ENCODE measurements around the gene LRRFIP1.

Gene LRRFIP1

GRCh38 chr2:237616373-237616733 lies 11.0 kb upstream of the LRRFIP1 start:
- no peak for TF ChIP-seq CTCF (IDR thresholded peaks at IDR 0.05; ENCODE audit: insufficient read depth, low read length, poor library complexity, severe bottlenecking)
- DNase-seq (ENCODE audit: extremely low read depth, insufficient read length): no peak
- Histone ChIP-seq H3K36me3 (ENCODE audit: control insufficient read depth, insufficient read depth, low read length) (no peaks in the 10 kb centered on the region), H3K27me3 (replicated peaks; ENCODE audit: control insufficient read depth, insufficient read depth, low read length) (no peaks in the 10 kb centered on the region; the same call in 1 of the 2 replicates), H3K4me3 (replicated peaks; ENCODE audit: low read depth, low read length) (no peak overlapping the region)

GRCh38 chr2:237616734-237617586 lies 10.4 kb upstream of the LRRFIP1 start:
- DNase-seq (ENCODE audit: extremely low read depth, insufficient read length): no peak
- TF ChIP-seq CTCF (IDR thresholded peaks at IDR 0.05; ENCODE audit: insufficient read depth, low read length, poor library complexity, severe bottlenecking): no peak

DNA sequence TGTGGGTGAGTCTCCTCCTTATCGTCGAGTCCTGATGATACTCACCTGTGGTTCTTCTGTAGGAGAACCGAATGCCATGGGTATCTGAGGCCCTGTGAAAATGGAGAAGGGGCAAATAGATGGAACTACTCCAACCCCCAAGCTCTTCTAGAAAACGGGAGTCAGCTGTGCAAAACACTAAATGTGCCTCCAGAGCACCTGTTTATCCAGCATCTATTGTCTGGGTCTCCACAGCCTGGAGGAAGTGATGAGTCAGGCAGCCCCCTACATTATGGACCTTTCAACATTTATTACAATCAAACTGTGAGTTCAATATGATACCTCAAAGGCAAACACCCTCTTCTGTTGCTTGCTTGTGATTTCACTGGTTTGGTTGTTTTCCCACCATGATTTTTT lies 9.8 kb upstream of the LRRFIP1 start:
- Histone ChIP-seq H3K4me3 (replicated peaks; ENCODE audit: low read depth, low read length) (no peak overlapping the region), H3K27me3 (replicated peaks; ENCODE audit: control insufficient read depth, insufficient read depth, low read length) (no peaks in the 10 kb centered on the region; the same call in 1 of the 2 replicates), H3K36me3 (ENCODE audit: control insufficient read depth, insufficient read depth, low read length) (no peaks in the 10 kb centered on the region)
- no peak for TF ChIP-seq CTCF (IDR thresholded peaks at IDR 0.05; ENCODE audit: insufficient read depth, low read length, poor library complexity, severe bottlenecking)
- no peak for DNase-seq (ENCODE audit: extremely low read depth, insufficient read length)

More at GRCh38 chr2:237616734-237617586, 10.4 kb upstream of the LRRFIP1 start:
- Histone ChIP-seq H3K4me3 (replicated peaks; ENCODE audit: low read depth, low read length) (no peak overlapping the region), H3K36me3 (ENCODE audit: control insufficient read depth, insufficient read depth, low read length) (no peaks in the 10 kb centered on the region), H3K27me3 (replicated peaks; ENCODE audit: control insufficient read depth, insufficient read depth, low read length) (no peaks in the 10 kb centered on the region; the same call in 1 of the 2 replicates)

DNA sequence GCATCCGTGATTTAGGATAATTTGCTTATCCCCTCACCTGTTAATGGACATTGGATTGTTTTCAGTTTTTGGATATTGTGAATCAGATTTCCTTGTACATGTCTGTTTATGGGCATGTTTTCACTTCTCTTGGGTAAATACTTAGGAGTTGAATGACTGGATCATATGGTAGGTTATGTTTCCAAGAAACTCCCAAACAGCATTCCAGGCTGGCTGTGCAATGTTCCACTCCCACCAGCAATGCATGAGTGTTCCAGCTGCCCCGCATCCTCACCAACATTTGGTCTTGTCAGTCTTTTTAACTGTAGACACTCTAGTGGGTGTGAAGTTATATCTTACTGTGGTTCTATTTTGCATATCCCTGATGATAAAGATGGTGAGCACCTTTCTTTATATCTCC lies 8.9 kb upstream of the LRRFIP1 start:
- Histone ChIP-seq H3K4me3 (replicated peaks; ENCODE audit: low read depth, low read length) (no peak overlapping the region), H3K27me3 (replicated peaks; ENCODE audit: control insufficient read depth, insufficient read depth, low read length) (no peaks in the 10 kb centered on the region; the same call in 1 of the 2 replicates), H3K36me3 (ENCODE audit: control insufficient read depth, insufficient read depth, low read length) (no peaks in the 10 kb centered on the region)
- TF ChIP-seq CTCF (IDR thresholded peaks at IDR 0.05; ENCODE audit: insufficient read depth, low read length, poor library complexity, severe bottlenecking): no peak
- no peak for DNase-seq (ENCODE audit: extremely low read depth, insufficient read length)

DNA sequence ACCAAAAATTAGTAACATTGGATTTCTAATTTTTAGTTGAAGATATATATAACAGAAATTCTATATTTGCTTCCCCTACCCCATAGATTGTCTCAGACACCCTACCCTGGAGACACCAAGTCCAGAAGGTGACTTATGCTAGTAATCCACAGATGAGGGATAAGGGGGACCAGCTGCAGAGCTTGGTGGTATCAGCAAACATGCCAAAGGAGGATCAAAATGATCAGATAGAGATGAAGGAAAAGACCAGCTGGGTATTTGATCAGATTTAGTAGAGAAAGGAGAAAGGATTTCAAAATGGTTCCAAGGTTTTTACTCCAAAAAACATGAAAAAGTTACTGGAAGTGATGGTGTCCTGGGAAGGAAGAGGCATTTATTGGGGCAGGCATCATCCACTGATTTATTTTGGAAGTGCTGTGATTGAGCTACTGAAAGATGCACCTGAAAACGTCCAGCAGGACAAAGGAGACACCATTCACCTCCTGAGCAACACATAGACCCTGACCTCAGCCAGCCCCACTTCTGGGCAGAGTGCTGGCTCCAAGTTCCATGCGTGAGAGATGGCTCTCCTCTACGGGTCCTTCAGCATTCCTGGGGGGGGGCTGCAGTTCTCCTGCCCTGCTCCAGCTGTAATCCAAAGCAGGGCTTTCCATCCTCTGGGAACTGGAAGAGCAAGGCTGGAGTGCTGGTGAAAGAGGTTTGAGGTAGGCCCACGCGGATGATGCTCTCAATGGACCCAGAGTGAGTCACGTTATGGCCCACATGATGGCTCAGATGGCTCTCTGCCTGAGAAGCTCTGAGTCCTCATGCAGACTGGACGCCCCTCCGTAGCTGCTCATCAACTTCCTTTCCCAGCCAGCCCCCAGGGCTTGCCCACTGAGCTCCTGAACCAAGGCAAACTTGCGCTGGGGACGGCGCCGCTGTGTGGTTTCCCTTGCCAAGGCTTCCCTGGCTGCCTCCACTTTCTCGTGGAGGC lies 3.7 kb upstream of the LRRFIP1 start:
- H3K36me3 ChIP-seq (ENCODE audit: control insufficient read depth, insufficient read depth, low read length): no peaks in the 10 kb centered on the region
- no peak overlapping the region for H3K4me3 ChIP-seq (replicated peaks; ENCODE audit: low read depth, low read length)
- TF ChIP-seq CTCF (IDR thresholded peaks at IDR 0.05; ENCODE audit: insufficient read depth, low read length, poor library complexity, severe bottlenecking): no peak
- no peaks in the 10 kb centered on the region; the same call in 1 of the 2 replicates for H3K27me3 ChIP-seq (replicated peaks; ENCODE audit: control insufficient read depth, insufficient read depth, low read length)
- no peak for DNase-seq (ENCODE audit: extremely low read depth, insufficient read length)
